GM11168 (cell line): ENCODE measurements around the gene ATP1A1.

Experiments
- in situ Hi-C: fragments of 300-500 bp; cut with MboI; formaldehyde crosslinking; loops from one replicate; pipeline ENCODE4 v1.12.0; 2022; ENCODE audit warnings: low sequenced_read_pairs; ENCODE audit not compliant: unreplicated experiment

ATP1A1 gene

GRCh38 chr1:116372651-116373430 lies at the start of gene ATP1A1:
ATP1A1 (plus strand) TSS chr1:116373244; CDS start chr1:116373512, 268 bp downstream.
- in situ Hi-C loops: loop anchor here (10.0 kb wide), 1 partner anchor 118 kb away; no protein-coding TSS in a partner anchor

GRCh38 chr1:116323491-116323890 lies 49.6 kb upstream of the ATP1A1 start:
- in situ Hi-C loops: no loop called here

- in situ Hi-C loops: no loop called here
These were observed 48.6 kb upstream of the ATP1A1 start for GRCh38 chr1:116324411-116324810.

- in situ Hi-C loops: no loop called here
These were observed 47.9 kb upstream of the ATP1A1 start for GRCh38 chr1:116325104-116325503.

- in situ Hi-C loops: no loop called here
These were observed 47.1 kb upstream of the ATP1A1 start for GRCh38 chr1:116325922-116326321.

GRCh38 chr1:116326486-116326885 lies 46.6 kb upstream of the ATP1A1 start:
- in situ Hi-C loops: no loop called here

GRCh38 chr1:116328671-116329070 lies 44.4 kb upstream of the ATP1A1 start:
- in situ Hi-C loops: no loop called here

GRCh38 chr1:116329524-116330341 lies 43.3 kb upstream of the ATP1A1 start:
- in situ Hi-C loops: no loop called here

- in situ Hi-C loops: no loop called here
These were observed 42.7 kb upstream of the ATP1A1 start for GRCh38 chr1:116330342-116330652.

GRCh38 chr1:116330846-116331245 lies 42.2 kb upstream of the ATP1A1 start:
- in situ Hi-C loops: no loop called here

GRCh38 chr1:116331523-116331922 lies 41.5 kb upstream of the ATP1A1 start:
- in situ Hi-C loops: no loop called here

- in situ Hi-C loops: no loop called here
These were observed 40.6 kb upstream of the ATP1A1 start for GRCh38 chr1:116332451-116332850.

- in situ Hi-C loops: no loop called here
These were observed 39.7 kb upstream of the ATP1A1 start for GRCh38 chr1:116333171-116334014.

- in situ Hi-C loops: no loop called here
These were observed 39.0 kb upstream of the ATP1A1 start for GRCh38 chr1:116334015-116334547.

- in situ Hi-C loops: no loop called here
These were observed 38.0 kb upstream of the ATP1A1 start for GRCh38 chr1:116334868-116335635.

GRCh38 chr1:116335850-116336624 lies 37.0 kb upstream of the ATP1A1 start:
- in situ Hi-C loops: no loop called here

- in situ Hi-C loops: no loop called here
These were observed 35.6 kb upstream of the ATP1A1 start for GRCh38 chr1:116337398-116337797.

GRCh38 chr1:116338400-116338799 lies 34.6 kb upstream of the ATP1A1 start:
- in situ Hi-C loops: no loop called here
